ENCODE measurements around the gene CAPN1. TPM values are rescaled to one million over a fixed set of nuclear protein-coding genes. Genes with fewer than 3 reads are reported as not detected.
"Not testable (repeated sequence)": the region's sequence is repeated elsewhere in the genome, so short reads cannot be mapped to it uniquely, and the experiment has no call there.

CAPN1 gene
- total RNA-seq, 2 experiments from 2014 or later = 164 to 174 TPM

- no peak for DNase-seq
- no peak overlapping the region for H3K27ac Mint-ChIP-seq
- H3K27me3 Mint-ChIP-seq = peaks cover 9% of the 10 kb centered on the region
- no peak for ATAC-seq (ENCODE audit: low read depth)
- H3K4me1 Mint-ChIP-seq = peaks cover 19% of the 10 kb centered on the region
- no peaks in the 10 kb centered on the region for H3K36me3 Mint-ChIP-seq
- POLR2A ChIA-PET = no interaction called here
- H3K4me3 Mint-ChIP-seq = no peak overlapping the region
- H3K9me3 Mint-ChIP-seq = no peaks in the 10 kb centered on the region
Measured at GRCh38 chr11:65148657-65149056, 33.1 kb upstream of the CAPN1 start.

DNA sequence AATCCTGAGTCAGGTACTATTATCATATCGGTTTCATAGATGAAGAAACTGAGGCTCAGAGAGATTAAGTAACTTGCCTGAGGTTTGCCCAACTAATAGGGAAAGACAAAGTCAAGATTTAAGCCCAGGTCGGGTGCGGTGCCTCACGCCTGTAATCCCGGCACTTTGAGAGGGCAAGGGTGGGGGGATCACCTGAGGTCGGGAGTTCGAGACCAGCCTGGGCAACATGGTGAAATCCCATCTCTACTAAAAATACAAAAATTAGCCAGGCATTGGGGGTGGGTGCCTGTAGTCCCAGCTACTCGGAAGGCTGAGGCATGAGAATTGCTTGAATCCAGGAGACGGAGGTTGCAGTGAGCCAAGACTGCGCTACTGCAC, 31.6 kb upstream of the CAPN1 start:
- not testable (repeated sequence) for ATAC-seq (ENCODE audit: low read depth); DNase-seq; H3K27me3 Mint-ChIP-seq; H3K9me3 Mint-ChIP-seq; H3K36me3 Mint-ChIP-seq; H3K27ac Mint-ChIP-seq; H3K4me3 Mint-ChIP-seq
- POLR2A ChIA-PET = interaction anchor here (0.7 kb wide), 1 partner anchor 19 kb away, joined by 3 read pairs; no protein-coding TSS in a partner anchor
- peaks cover 19% of the 10 kb centered on the region for H3K4me1 Mint-ChIP-seq

DNA sequence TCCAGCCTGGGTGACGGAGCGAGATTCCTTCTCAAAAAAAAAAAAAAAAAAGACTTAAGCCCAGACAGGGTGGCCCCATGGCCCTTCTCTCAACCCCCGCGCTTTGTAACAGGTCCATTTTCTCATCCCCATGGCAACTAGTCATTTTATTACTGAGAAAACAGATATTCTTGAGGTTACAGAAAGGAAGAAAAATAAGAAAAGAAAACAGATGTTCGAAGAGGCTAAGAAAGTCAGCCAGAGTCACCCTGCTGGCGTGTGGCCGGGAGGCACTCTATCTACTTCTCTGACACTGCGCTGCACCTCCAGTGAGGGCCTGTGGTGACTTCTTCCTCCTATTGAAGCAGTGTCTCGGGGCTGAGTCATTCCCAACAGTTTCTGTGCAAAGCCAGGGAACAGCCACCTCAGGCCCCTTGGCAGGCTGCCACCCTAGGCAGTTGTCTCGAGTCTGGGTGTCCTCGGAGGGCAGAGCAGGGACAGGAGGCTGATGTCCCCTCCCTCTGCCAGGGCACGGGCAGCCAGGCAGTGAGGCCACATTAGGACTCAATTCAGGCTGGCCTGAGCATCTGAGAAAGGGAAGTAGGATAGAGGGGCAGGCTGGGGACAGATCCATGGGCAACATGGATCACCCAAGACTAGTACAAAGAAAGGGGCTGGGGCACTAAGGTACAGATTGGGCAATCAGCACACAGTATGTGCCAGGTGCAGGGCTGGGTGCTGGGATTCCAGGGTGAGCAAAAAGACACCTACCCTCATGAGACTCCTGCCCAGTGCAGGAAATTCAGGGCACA, 31.0 kb upstream of the CAPN1 start:
- ATAC-seq (ENCODE audit: low read depth) (peak; percentile 60), DNase-seq (no peak)
- Mint-ChIP-seq H3K36me3 (no peaks in the 10 kb centered on the region), H3K27ac (no peak overlapping the region), H3K4me1 (peaks cover 19% of the 10 kb centered on the region), H3K4me3 (no peak overlapping the region), H3K27me3 (peaks cover 9% of the 10 kb centered on the region), H3K9me3 (no peaks in the 10 kb centered on the region)
- POLR2A ChIA-PET = interaction anchor here (0.7 kb wide), 1 partner anchor 20 kb away, joined by 3 read pairs; no protein-coding TSS in a partner anchor

- Mint-ChIP-seq H3K36me3 (no peaks in the 10 kb centered on the region), H3K27me3 (peaks cover 6% of the 10 kb centered on the region), H3K9me3 (no peaks in the 10 kb centered on the region), H3K27ac (no peak overlapping the region), H3K4me1 (peaks cover 19% of the 10 kb centered on the region), H3K4me3 (no peak overlapping the region)
- POLR2A ChIA-PET = no interaction called here
- DNase-seq (no peak), ATAC-seq (ENCODE audit: low read depth) (no peak)
Measured at GRCh38 chr11:65151331-65151899, 30.3 kb upstream of the CAPN1 start.

GRCh38 chr11:65152122-65152521, 29.6 kb upstream of the CAPN1 start:
- no peaks in the 10 kb centered on the region for H3K9me3 Mint-ChIP-seq
- peaks cover 23% of the 10 kb centered on the region for H3K4me1 Mint-ChIP-seq
- H3K27me3 Mint-ChIP-seq = peaks cover 8% of the 10 kb centered on the region
- ATAC-seq (ENCODE audit: low read depth) (no peak), DNase-seq (no peak)
- H3K4me3 Mint-ChIP-seq = no peak overlapping the region
- POLR2A ChIA-PET = no interaction called here
- H3K36me3 Mint-ChIP-seq = no peaks in the 10 kb centered on the region
- peak overlapping the region; percentile 27 for H3K27ac Mint-ChIP-seq

DNA sequence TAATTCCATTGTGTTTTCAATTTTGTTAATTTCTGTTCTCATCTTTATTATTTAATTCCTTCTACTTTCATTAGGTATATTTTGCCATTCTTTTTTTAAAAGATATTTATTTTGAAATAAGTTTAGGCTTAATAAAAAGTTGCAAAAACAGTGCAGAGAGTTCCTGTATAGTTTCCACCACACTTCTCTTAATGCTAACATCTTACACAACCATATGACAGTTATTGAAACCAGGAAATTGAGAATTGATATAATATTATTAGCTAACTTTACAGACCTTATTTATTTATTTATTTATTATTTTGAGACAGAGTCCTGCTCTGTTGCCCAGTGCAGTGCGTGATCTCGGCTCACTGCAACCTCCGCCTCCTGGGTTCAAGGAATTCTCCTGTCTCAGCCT, 25.5 kb upstream of the CAPN1 start:
- no peak overlapping the region for H3K27ac Mint-ChIP-seq
- POLR2A ChIA-PET = no interaction called here
- H3K9me3 Mint-ChIP-seq = no peaks in the 10 kb centered on the region
- H3K4me3 Mint-ChIP-seq = no peak overlapping the region
- DNase-seq (no peak), ATAC-seq (ENCODE audit: low read depth) (no peak)
- no peaks in the 10 kb centered on the region for H3K36me3 Mint-ChIP-seq
- H3K27me3 Mint-ChIP-seq = peaks cover 14% of the 10 kb centered on the region
- peaks cover 22% of the 10 kb centered on the region for H3K4me1 Mint-ChIP-seq

- POLR2A ChIA-PET = interaction anchor here (1.5 kb wide), 1 partner anchor 21 kb away, joined by 5 read pairs; no protein-coding TSS in a partner anchor
- Mint-ChIP-seq H3K4me1 (peaks cover 20% of the 10 kb centered on the region), H3K4me3 (no peak overlapping the region), H3K27me3 (peaks cover 12% of the 10 kb centered on the region), H3K9me3 (no peaks in the 10 kb centered on the region), H3K36me3 (no peaks in the 10 kb centered on the region), H3K27ac (peak overlapping the region; percentile 54)
- ATAC-seq (ENCODE audit: low read depth) (no peak), DNase-seq (no peak)
Measured at GRCh38 chr11:65156926-65157325, 24.8 kb upstream of the CAPN1 start.

DNA sequence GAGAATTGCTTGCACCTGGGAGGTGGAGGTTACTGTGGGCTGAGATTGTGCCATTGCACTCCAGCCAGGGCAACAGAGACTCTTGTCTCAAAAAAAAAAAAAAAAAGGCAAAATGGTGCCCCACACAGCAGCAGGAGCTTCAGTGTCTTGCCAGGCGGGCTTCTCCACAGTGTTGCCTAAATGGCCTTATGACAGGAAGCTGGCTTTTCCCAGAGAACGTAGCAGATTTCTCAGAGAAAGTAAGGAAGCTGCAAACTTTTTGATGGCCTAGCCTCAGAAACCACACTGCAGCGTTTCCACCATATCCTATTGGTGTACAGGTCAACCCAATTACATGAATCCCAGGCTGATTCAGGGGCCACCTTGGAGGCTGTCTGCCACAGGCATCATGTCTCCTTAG, 24.4 kb upstream of the CAPN1 start:
- H3K4me1 Mint-ChIP-seq = peaks cover 16% of the 10 kb centered on the region
- H3K4me3 Mint-ChIP-seq = peak overlapping the region; percentile 22
- peak; percentile 64 for ATAC-seq (ENCODE audit: low read depth)
- no peaks in the 10 kb centered on the region for H3K36me3 Mint-ChIP-seq
- no peak overlapping the region for H3K27ac Mint-ChIP-seq
- POLR2A ChIA-PET = interaction anchor here (1.5 kb wide), 1 partner anchor 22 kb away, joined by 5 read pairs; no protein-coding TSS in a partner anchor
- no peak for DNase-seq
- no peaks in the 10 kb centered on the region for H3K9me3 Mint-ChIP-seq
- peaks cover 12% of the 10 kb centered on the region for H3K27me3 Mint-ChIP-seq

DNA sequence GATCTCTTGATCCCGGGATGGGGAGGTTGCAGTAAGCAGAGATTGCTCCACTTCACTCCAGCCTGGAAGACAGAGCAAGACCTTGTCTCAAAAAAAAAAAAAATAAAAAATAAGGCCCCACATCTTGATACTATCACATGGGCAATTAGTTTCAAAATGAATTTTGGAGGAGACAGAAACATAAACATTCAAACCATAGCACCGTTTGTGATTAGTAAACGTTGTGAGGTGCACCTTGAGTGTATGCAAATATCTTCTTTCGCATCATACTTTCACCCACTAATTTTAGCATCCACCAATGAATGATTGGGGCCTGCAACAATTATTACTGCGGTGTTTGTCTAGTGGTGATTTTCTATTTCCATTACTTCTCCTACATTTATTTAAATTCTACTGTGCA, 22.7 kb upstream of the CAPN1 start:
- POLR2A ChIA-PET = no interaction called here
- H3K4me1 Mint-ChIP-seq = peaks cover 11% of the 10 kb centered on the region
- no peak for ATAC-seq (ENCODE audit: low read depth)
- H3K27me3 Mint-ChIP-seq = peaks cover 8% of the 10 kb centered on the region
- H3K9me3 Mint-ChIP-seq = no peaks in the 10 kb centered on the region
- no peak overlapping the region for H3K27ac Mint-ChIP-seq
- no peaks in the 10 kb centered on the region for H3K36me3 Mint-ChIP-seq
- no peak overlapping the region for H3K4me3 Mint-ChIP-seq
- DNase-seq = no peak

GRCh38 chr11:65160643-65161042, 21.1 kb upstream of the CAPN1 start:
- no peak overlapping the region for H3K27ac Mint-ChIP-seq
- peaks cover 11% of the 10 kb centered on the region for H3K4me1 Mint-ChIP-seq
- ATAC-seq (ENCODE audit: low read depth) (no peak), DNase-seq (no peak)
- no peak overlapping the region for H3K4me3 Mint-ChIP-seq
- POLR2A ChIA-PET = no interaction called here
- no peaks in the 10 kb centered on the region for H3K36me3 Mint-ChIP-seq
- peaks cover 8% of the 10 kb centered on the region for H3K27me3 Mint-ChIP-seq
- no peaks in the 10 kb centered on the region for H3K9me3 Mint-ChIP-seq

DNA sequence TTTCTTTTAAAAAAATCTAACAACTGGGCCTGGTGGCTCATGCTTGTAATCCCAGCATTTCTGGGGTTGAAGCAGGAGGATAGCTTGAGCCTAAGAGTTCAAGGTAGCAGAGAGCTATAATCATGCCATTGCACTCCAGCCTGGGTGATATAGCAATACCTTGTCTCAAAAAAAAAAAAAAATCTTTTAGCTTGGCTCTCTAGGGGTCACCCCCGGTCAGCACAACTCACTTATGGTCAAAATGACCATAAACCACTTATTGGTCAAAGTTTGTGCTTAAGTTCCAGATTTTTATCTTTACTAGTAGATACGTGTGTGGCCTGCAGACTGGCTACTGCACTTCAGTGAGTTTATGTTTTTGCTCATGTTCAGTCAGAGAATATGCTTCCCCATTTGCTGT, 18.0 kb upstream of the CAPN1 start:
- peaks cover 9% of the 10 kb centered on the region for H3K27me3 Mint-ChIP-seq
- POLR2A ChIA-PET = interaction anchor here (0.5 kb wide), 1 partner anchor 1007 kb away, joined by 3 read pairs; no protein-coding TSS in a partner anchor
- H3K4me3 Mint-ChIP-seq = no peak overlapping the region
- H3K9me3 Mint-ChIP-seq = no peaks in the 10 kb centered on the region
- H3K4me1 Mint-ChIP-seq = peaks cover 4% of the 10 kb centered on the region
- H3K27ac Mint-ChIP-seq = no peak overlapping the region
- DNase-seq = no peak
- no peak for ATAC-seq (ENCODE audit: low read depth)
- no peaks in the 10 kb centered on the region for H3K36me3 Mint-ChIP-seq

- Mint-ChIP-seq H3K9me3 (no peaks in the 10 kb centered on the region), H3K27ac (no peak overlapping the region), H3K4me3 (no peak overlapping the region), H3K36me3 (no peaks in the 10 kb centered on the region), H3K27me3 (peaks cover 5% of the 10 kb centered on the region), H3K4me1 (peaks cover 11% of the 10 kb centered on the region)
- POLR2A ChIA-PET = interaction anchor here (0.6 kb wide), 1 partner anchor 72 kb away, joined by 5 read pairs; no protein-coding TSS in a partner anchor
- no peak for ATAC-seq (ENCODE audit: low read depth)
- no peak for DNase-seq
Measured at GRCh38 chr11:65165410-65166317, 16.1 kb upstream of the CAPN1 start.

- ATAC-seq (ENCODE audit: low read depth) (no peak), DNase-seq (no peak)
- no peaks in the 10 kb centered on the region for H3K36me3 Mint-ChIP-seq
- POLR2A ChIA-PET = no interaction called here
- H3K4me3 Mint-ChIP-seq = no peak overlapping the region
- H3K27ac Mint-ChIP-seq = no peak overlapping the region
- H3K27me3 Mint-ChIP-seq = peaks cover 3% of the 10 kb centered on the region
- no peaks in the 10 kb centered on the region for H3K9me3 Mint-ChIP-seq
- H3K4me1 Mint-ChIP-seq = peaks cover 11% of the 10 kb centered on the region
Measured at GRCh38 chr11:65166893-65167292, 14.8 kb upstream of the CAPN1 start.
